Measurements from ENCODE around the gene FOXC1. TPM values are rescaled to one million over a fixed set of nuclear protein-coding genes. Genes with fewer than 3 reads are reported as not detected.

Gene FOXC1
- total RNA-seq, 1 donor from 2014 or later, result 2.3 TPM

- DNase-seq (no peak), ATAC-seq (no peak)
- Histone ChIP-seq H3K27ac (no peak overlapping the region), H3K4me3 (no peak overlapping the region), H3K4me1 (no peaks in the 10 kb centered on the region), H3K27me3 (ENCODE audit: low read depth) (no peaks in the 10 kb centered on the region), H3K36me3 (no peaks in the 10 kb centered on the region), H3K9me3 (no peaks in the 10 kb centered on the region)
- intact Hi-C loops (cut with DNase I), result no loop called here
- no peak for TF ChIP-seq CTCF (IDR thresholded peaks at IDR 0.05)
Measured at GRCh38 chr6:1635305-1636010, 25.7 kb downstream of the FOXC1 start.

GRCh38 chr6:1636272-1636825, 26.6 kb downstream of the FOXC1 start:
- no peak for DNase-seq
- no peak overlapping the region for H3K4me3 ChIP-seq
- intact Hi-C loops (cut with DNase I), result no loop called here
- H3K27ac ChIP-seq, result no peak overlapping the region
- no peak for ATAC-seq
- no peak for TF ChIP-seq CTCF (IDR thresholded peaks at IDR 0.05)
- H3K4me1 ChIP-seq, result no peaks in the 10 kb centered on the region
- no peaks in the 10 kb centered on the region for H3K36me3 ChIP-seq
- H3K27me3 ChIP-seq (ENCODE audit: low read depth), result no peaks in the 10 kb centered on the region
- H3K9me3 ChIP-seq, result no peaks in the 10 kb centered on the region

DNA sequence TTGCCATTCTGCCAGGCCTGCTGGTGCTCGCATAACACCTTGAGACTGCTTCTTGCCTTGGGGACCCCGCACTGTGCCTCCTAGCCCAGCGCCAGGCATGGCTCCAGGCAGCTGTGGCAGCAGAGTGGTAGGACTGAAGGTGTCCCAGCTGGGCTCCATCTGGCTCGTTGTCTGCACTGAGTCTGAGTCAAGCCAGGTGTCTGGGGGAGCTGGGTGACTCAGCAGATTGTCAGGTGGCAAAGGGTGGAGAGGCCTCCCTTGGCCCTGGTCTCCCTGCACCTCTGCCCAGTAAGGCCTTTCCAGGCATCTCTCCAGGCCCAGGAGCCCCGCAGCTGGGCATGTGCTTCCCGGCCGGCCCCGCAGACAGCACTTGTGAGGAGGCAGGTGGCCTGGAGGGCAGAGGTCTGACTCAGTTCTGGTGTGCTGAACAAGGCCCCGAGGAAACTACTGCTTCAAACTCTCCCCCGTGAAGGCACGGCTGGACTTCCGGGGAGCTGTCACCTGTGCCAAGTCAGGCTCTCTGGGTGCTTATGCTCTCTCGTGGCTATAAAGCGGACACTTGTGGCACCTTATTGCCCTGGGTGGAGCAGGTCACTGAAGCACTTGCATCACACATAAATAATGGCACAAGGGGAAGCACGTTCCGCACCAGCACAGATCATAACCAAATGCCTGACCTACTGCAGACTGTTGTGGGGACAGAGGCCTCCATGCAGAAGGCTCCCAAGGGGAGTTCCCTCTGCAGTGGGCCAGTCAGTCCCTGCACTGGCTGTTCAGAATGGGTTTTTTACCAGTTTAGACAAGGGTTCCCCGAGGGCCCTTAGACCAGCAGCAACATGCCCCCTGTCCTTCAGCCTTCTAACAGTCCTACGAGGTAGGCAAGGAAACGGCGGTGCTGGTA, 27.5 kb downstream of the FOXC1 start:
- Histone ChIP-seq H3K9me3 (no peaks in the 10 kb centered on the region), H3K27me3 (ENCODE audit: low read depth) (no peaks in the 10 kb centered on the region), H3K27ac (no peak overlapping the region), H3K4me3 (no peak overlapping the region), H3K4me1 (no peaks in the 10 kb centered on the region), H3K36me3 (no peaks in the 10 kb centered on the region)
- intact Hi-C loops (cut with DNase I), result no loop called here
- DNase-seq (no peak), ATAC-seq (peak in 1 of 2 donors; percentile 65)
- no peak for TF ChIP-seq CTCF (IDR thresholded peaks at IDR 0.05)

- intact Hi-C loops (cut with DNase I), result no loop called here
- no peak for DNase-seq
- TF ChIP-seq CTCF (IDR thresholded peaks at IDR 0.05), result no peak
- H3K9me3 ChIP-seq, result no peaks in the 10 kb centered on the region
- H3K4me1 ChIP-seq, result no peaks in the 10 kb centered on the region
- H3K27ac ChIP-seq, result no peak overlapping the region
- H3K4me3 ChIP-seq, result no peak overlapping the region
- no peaks in the 10 kb centered on the region for H3K27me3 ChIP-seq (ENCODE audit: low read depth)
- no peak for ATAC-seq
- H3K36me3 ChIP-seq, result no peaks in the 10 kb centered on the region
Measured at GRCh38 chr6:1639430-1639829, 29.7 kb downstream of the FOXC1 start.

GRCh38 chr6:1640476-1640875, 30.8 kb downstream of the FOXC1 start:
- ATAC-seq (no peak), DNase-seq (no peak)
- Histone ChIP-seq H3K36me3 (no peaks in the 10 kb centered on the region), H3K4me3 (no peak overlapping the region), H3K27ac (no peak overlapping the region), H3K27me3 (ENCODE audit: low read depth) (no peaks in the 10 kb centered on the region), H3K4me1 (no peaks in the 10 kb centered on the region), H3K9me3 (no peaks in the 10 kb centered on the region)
- intact Hi-C loops (cut with DNase I), result no loop called here
- TF ChIP-seq CTCF (IDR thresholded peaks at IDR 0.05), result no peak

Measured in lower lobe of right lung (tissue), 2 donors.